Type B pancreatic cell (in vitro differentiated cells): ENCODE data around the gene NSD2. TPM values are rescaled to one million over a fixed set of nuclear protein-coding genes. Genes with fewer than 3 reads are reported as not detected.

Source experiments
- DNase-seq: peaks from one replicate; pipeline ENCODE4 v3.0.0; 2021; ENCODE audit warnings: mixed read lengths; ENCODE audit not compliant: unreplicated experiment; ENCODE audit errors: extremely low spot score
- H3K27ac Mint-ChIP-seq: 2 replicates; pipeline ENCODE4 v1.8.0; 2021; ENCODE audit warnings: mild to moderate bottlenecking, mixed read lengths
- H3K27me3 Mint-ChIP-seq: 2 replicates; pipeline ENCODE4 v1.8.0; 2021; ENCODE audit warnings: mixed read lengths
- H3K36me3 Mint-ChIP-seq: 2 replicates; pipeline ENCODE4 v1.8.0; 2021; ENCODE audit warnings: mixed read lengths
- H3K4me1 Mint-ChIP-seq: one replicate; pipeline ENCODE4 v1.8.0; 2021; ENCODE audit warnings: mixed read lengths; ENCODE audit not compliant: unreplicated experiment
- H3K4me3 Mint-ChIP-seq: 2 replicates; pipeline ENCODE4 v1.8.0; 2021; ENCODE audit warnings: mild to moderate bottlenecking, mixed read lengths
- H3K9me3 Mint-ChIP-seq: 2 replicates; pipeline ENCODE4 v1.8.0; 2021; ENCODE audit warnings: mixed read lengths
- total RNA-seq: library from RNA; stranded (reverse); gene quantifications from 2 replicates; pipeline ENCODE4 v1.2.1, GENCODE V29; 2021; ENCODE audit warnings: low replicate concordance
- TF ChIP-seq, protein P1 (sequence below): fragments of 200-600 bp; sonication (generic); conservative IDR thresholded peaks from 2 replicates; pipeline ENCODE4 v1.5.0; 2021; ENCODE audit warnings: antibody characterized with exemption, mild to moderate bottlenecking

Gene NSD2
- total RNA-seq, 1 donor from 2014 or later: 156 TPM

DNA sequence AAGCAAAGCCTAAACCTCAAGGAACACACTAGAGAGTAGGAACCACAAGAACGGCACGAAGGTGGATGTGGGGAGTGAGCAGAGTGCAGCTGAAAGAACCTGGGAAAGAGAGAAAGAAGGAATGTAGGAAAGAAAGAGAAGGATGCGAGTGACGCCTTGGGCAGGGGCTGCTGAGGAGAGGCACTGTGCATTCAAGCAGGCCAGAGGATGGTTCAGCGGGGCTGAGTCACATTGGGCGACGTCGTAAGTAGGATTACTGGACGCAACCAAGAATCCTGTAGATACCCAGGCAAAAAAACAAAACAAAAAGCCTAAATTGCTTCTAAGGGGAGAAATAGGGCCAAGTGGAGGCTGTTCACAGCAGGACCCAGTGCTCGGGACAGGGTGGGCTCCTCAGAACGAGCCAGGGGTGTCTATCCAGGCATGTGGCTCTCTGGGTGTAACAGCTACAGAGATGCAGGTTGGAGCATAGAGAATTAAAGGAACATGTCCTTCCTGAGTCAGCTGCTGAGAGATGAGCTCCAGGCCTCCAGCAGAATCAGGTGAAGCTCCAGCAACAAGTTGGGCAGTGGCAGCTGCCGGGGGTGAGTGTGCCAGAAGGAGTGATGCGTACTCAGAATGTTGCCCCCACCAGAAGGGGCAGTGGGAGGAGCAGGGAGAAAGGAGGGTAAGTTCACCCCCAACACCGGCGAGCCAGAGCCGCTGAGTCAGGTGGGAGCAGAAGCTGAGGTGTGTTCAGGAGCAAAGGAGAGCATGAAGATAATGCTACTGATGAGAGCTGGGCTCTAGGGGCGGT, 98.9 kb downstream of the NSD2 start:
- no peak for DNase-seq
- Mint-ChIP-seq H3K36me3 (peaks cover 28% of the 10 kb centered on the region), H3K4me3 (peak overlapping the region; percentile 2), H3K27me3 (no peaks in the 10 kb centered on the region), H3K4me1 (no peaks in the 10 kb centered on the region), H3K27ac (peak overlapping the region; percentile 67), H3K9me3 (no peaks in the 10 kb centered on the region)
- TF ChIP-seq, protein P1, sequence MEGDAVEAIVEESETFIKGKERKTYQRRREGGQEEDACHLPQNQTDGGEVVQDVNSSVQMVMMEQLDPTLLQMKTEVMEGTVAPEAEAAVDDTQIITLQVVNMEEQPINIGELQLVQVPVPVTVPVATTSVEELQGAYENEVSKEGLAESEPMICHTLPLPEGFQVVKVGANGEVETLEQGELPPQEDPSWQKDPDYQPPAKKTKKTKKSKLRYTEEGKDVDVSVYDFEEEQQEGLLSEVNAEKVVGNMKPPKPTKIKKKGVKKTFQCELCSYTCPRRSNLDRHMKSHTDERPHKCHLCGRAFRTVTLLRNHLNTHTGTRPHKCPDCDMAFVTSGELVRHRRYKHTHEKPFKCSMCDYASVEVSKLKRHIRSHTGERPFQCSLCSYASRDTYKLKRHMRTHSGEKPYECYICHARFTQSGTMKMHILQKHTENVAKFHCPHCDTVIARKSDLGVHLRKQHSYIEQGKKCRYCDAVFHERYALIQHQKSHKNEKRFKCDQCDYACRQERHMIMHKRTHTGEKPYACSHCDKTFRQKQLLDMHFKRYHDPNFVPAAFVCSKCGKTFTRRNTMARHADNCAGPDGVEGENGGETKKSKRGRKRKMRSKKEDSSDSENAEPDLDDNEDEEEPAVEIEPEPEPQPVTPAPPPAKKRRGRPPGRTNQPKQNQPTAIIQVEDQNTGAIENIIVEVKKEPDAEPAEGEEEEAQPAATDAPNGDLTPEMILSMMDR: no peak

DNA sequence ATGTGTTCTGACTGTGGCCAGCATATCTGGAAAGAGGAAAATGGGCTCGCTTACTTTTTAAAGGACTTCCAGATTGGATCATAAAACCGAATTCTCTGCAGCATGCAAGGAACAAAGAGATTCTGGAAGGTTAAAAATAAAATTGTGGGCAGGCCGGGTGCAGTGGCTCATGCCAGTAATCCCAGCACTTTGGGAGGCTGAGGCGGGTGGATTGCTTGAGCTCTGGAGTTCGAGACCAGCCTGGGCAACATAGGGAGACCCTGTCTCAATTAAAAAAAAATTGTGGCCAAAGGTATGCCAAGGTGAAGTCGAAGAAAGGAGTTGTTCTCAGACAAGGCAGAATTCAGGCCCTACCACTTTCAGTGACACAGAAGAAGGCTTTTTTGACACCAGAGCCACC, 99.7 kb downstream of the NSD2 start:
- no peaks in the 10 kb centered on the region for H3K9me3 Mint-ChIP-seq

DNA sequence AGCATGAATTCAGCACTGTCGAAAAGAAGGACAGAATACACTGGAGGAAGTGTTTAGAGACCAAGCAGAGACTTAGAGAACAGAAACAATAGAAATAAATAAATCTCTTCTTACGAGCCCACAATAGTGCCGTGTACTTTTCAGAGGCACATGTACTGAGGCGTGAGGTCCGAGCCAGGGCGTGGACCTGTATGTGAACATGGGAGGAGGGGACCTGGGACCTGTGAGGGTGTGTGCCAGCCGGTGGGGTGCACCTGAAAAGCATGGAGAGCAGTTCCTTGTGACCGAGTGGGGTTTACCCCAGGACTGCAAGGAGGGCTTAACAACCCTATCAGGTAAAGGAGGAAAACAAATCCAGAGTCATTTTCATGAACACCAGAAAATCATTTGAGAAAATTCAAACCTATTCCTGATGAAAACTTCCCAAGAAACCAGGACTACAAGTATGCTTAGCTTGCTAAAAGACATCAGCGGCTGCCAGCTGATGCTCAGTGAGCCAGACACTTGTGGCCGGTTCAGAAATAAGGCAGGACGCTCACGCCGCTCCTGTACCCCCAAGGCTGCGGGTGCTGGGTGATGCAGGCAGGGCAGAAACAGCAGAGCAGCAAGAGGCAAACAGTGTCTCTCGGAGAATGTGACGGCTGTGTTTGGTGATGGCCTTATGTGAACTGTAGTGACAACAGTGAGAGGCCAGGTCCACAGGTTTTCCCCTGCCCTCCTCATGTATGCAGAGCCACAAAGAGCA, 100.4 kb downstream of the NSD2 start:
- H3K27me3 Mint-ChIP-seq: no peaks in the 10 kb centered on the region
- peak overlapping the region; percentile 30 for H3K27ac Mint-ChIP-seq
- H3K4me1 Mint-ChIP-seq: no peaks in the 10 kb centered on the region
- H3K9me3 Mint-ChIP-seq: no peaks in the 10 kb centered on the region
- peak overlapping the region; percentile 11 for H3K4me3 Mint-ChIP-seq
- TF ChIP-seq, protein P1: no peak
- peaks cover 17% of the 10 kb centered on the region for H3K36me3 Mint-ChIP-seq
- DNase-seq: no peak

More for the DNA sequence above, 99.7 kb downstream of the NSD2 start:
- no peak overlapping the region for H3K27ac Mint-ChIP-seq
- no peak for DNase-seq
- H3K4me3 Mint-ChIP-seq: no peak overlapping the region
- H3K4me1 Mint-ChIP-seq: no peaks in the 10 kb centered on the region
- H3K27me3 Mint-ChIP-seq: no peaks in the 10 kb centered on the region
- H3K36me3 Mint-ChIP-seq: peaks cover 20% of the 10 kb centered on the region
- TF ChIP-seq, protein P1: no peak

DNA sequence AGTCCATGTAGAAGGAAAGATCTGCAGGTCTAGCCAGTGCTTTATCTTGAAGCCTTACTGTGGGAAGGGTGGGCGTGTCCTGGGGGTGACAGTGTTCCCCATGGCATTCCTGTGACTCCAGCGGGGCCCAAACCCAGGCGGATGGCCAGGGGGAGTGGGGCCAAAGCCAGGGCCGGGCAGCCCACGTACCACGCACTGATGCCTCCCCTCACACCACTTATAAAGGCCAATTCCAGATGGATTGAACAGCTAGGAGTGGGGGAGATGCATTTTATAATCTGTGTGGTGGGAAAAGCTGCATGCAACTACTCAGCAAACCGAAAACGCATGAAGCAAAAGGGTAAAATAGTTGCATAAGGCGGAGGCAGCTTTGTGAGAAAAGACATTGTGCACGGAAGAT, 101.2 kb downstream of the NSD2 start:
- no peak for DNase-seq
- Mint-ChIP-seq H3K4me3 (no peak overlapping the region), H3K27ac (peak overlapping the region; percentile 30), H3K4me1 (no peaks in the 10 kb centered on the region), H3K36me3 (peaks cover 17% of the 10 kb centered on the region), H3K9me3 (no peaks in the 10 kb centered on the region), H3K27me3 (no peaks in the 10 kb centered on the region)
- TF ChIP-seq, protein P1: no peak

DNA sequence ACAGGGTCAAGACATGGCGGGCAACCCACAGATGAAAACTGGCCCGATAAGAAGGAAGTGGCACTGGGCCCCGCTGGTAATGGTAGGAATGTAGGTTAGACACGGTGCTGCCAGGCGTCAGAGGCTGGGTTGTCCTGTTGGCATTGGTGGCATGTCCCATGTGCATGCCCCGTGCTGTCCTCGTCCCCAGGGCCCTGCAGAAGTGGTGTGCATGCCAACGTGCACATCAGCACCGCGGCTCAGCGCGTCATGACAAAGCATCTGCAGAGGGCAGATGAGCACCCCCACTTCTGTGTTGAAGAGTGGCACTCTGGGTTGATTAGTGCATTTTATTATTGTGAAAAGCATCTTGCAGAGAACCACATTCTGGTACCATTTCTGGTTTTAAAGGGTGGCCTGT, 102.0 kb downstream of the NSD2 start:
- Mint-ChIP-seq H3K27ac (no peak overlapping the region), H3K36me3 (peaks cover 17% of the 10 kb centered on the region), H3K4me3 (no peak overlapping the region), H3K4me1 (no peaks in the 10 kb centered on the region), H3K27me3 (no peaks in the 10 kb centered on the region), H3K9me3 (no peaks in the 10 kb centered on the region)
- no peak for DNase-seq
- TF ChIP-seq, protein P1: no peak
